Inferior parietal cortex (tissue), 1 donor: Measurements from ENCODE around the gene GOLGB1.

Experiments
- DNase-seq: peaks from one replicate; pipeline ENCODE4 v3.0.0-alpha.2; 2016; ENCODE audit errors: extremely low spot score

GOLGB1 gene

GRCh38 chr3:121630355-121630754 is 119.2 kb downstream of the GOLGB1 start:
- no peak for DNase-seq

- no peak for DNase-seq
Measured at GRCh38 chr3:121629601-121630000, 119.9 kb downstream of the GOLGB1 start.

GRCh38 chr3:121627622-121628021 is 121.9 kb downstream of the GOLGB1 start:
- no peak for DNase-seq

GRCh38 chr3:121627211-121627610 is 122.3 kb downstream of the GOLGB1 start:
- DNase-seq = no peak

GRCh38 chr3:121626495-121626894 is 123.0 kb downstream of the GOLGB1 start:
- no peak for DNase-seq

- no peak for DNase-seq
Measured at GRCh38 chr3:121624147-121624899, 125.2 kb downstream of the GOLGB1 start.

GRCh38 chr3:121621491-121621890 is 128.1 kb downstream of the GOLGB1 start:
- no peak for DNase-seq

- DNase-seq = no peak
Measured at GRCh38 chr3:121619691-121620090, 129.8 kb downstream of the GOLGB1 start.
